Measurements from ENCODE around the gene FOXE3. TPM values are rescaled to one million over a fixed set of nuclear protein-coding genes. Genes with fewer than 3 reads are reported as not detected.

Gene FOXE3
- total and polyA plus RNA-seq, 2 of the 8 experiments (the other 6 are each of a cell fraction or from before 2014, with no cell fraction given) = 0.18 TPM; not detected in 1

DNA sequence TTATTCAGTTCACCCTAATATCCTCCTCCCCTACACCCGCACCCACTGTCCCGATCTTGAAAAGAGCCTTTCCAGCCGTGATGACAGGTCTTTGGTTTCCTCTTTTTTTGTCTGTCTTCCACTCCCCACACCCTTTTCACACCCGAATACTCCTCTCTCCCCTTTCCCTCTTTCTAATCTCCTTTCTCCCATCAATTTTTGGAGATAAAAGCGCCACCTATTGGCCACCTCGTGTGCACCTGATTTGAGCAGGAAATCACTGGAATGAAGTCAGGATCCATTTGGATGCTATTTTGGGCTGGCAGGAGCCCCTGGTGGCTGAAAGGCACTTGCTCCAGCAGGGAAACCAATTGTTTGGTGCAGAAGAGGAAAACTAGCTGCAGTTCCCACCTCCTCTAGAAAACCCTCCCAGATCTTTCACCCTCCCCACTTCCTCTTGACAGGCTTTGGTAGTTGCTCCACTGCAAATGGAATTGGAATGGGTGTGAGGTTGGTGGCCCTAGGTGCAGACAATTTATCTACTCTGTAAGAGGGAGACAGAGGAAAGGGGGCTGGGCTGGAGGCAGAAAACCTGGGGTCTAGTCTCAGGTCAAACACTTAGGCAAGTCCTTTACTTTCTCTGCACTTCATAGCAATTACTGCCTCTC, 8.4 kb downstream of the FOXE3 start (continued):
- TF ChIP-seq, protein P1, sequence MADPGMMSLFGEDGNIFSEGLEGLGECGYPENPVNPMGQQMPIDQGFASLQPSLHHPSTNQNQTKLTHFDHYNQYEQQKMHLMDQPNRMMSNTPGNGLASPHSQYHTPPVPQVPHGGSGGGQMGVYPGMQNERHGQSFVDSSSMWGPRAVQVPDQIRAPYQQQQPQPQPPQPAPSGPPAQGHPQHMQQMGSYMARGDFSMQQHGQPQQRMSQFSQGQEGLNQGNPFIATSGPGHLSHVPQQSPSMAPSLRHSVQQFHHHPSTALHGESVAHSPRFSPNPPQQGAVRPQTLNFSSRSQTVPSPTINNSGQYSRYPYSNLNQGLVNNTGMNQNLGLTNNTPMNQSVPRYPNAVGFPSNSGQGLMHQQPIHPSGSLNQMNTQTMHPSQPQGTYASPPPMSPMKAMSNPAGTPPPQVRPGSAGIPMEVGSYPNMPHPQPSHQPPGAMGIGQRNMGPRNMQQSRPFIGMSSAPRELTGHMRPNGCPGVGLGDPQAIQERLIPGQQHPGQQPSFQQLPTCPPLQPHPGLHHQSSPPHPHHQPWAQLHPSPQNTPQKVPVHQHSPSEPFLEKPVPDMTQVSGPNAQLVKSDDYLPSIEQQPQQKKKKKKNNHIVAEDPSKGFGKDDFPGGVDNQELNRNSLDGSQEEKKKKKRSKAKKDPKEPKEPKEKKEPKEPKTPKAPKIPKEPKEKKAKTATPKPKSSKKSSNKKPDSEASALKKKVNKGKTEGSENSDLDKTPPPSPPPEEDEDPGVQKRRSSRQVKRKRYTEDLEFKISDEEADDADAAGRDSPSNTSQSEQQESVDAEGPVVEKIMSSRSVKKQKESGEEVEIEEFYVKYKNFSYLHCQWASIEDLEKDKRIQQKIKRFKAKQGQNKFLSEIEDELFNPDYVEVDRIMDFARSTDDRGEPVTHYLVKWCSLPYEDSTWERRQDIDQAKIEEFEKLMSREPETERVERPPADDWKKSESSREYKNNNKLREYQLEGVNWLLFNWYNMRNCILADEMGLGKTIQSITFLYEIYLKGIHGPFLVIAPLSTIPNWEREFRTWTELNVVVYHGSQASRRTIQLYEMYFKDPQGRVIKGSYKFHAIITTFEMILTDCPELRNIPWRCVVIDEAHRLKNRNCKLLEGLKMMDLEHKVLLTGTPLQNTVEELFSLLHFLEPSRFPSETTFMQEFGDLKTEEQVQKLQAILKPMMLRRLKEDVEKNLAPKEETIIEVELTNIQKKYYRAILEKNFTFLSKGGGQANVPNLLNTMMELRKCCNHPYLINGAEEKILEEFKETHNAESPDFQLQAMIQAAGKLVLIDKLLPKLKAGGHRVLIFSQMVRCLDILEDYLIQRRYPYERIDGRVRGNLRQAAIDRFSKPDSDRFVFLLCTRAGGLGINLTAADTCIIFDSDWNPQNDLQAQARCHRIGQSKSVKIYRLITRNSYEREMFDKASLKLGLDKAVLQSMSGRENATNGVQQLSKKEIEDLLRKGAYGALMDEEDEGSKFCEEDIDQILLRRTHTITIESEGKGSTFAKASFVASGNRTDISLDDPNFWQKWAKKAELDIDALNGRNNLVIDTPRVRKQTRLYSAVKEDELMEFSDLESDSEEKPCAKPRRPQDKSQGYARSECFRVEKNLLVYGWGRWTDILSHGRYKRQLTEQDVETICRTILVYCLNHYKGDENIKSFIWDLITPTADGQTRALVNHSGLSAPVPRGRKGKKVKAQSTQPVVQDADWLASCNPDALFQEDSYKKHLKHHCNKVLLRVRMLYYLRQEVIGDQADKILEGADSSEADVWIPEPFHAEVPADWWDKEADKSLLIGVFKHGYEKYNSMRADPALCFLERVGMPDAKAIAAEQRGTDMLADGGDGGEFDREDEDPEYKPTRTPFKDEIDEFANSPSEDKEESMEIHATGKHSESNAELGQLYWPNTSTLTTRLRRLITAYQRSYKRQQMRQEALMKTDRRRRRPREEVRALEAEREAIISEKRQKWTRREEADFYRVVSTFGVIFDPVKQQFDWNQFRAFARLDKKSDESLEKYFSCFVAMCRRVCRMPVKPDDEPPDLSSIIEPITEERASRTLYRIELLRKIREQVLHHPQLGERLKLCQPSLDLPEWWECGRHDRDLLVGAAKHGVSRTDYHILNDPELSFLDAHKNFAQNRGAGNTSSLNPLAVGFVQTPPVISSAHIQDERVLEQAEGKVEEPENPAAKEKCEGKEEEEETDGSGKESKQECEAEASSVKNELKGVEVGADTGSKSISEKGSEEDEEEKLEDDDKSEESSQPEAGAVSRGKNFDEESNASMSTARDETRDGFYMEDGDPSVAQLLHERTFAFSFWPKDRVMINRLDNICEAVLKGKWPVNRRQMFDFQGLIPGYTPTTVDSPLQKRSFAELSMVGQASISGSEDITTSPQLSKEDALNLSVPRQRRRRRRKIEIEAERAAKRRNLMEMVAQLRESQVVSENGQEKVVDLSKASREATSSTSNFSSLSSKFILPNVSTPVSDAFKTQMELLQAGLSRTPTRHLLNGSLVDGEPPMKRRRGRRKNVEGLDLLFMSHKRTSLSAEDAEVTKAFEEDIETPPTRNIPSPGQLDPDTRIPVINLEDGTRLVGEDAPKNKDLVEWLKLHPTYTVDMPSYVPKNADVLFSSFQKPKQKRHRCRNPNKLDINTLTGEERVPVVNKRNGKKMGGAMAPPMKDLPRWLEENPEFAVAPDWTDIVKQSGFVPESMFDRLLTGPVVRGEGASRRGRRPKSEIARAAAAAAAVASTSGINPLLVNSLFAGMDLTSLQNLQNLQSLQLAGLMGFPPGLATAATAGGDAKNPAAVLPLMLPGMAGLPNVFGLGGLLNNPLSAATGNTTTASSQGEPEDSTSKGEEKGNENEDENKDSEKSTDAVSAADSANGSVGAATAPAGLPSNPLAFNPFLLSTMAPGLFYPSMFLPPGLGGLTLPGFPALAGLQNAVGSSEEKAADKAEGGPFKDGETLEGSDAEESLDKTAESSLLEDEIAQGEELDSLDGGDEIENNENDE (IDR thresholded peaks at IDR 0.05; ENCODE audit: insufficient replicate concordance, low read length) = no peak
- TF ChIP-seq POLR2AphosphoS5 (IDR thresholded peaks at IDR 0.05; ENCODE audit: low read depth, low read length) (no peak), CTCF (IDR thresholded peaks at IDR 0.05; ENCODE audit: control extremely low read depth in 1 of 3, insufficient read depth in 1 of 3, low read depth in 1 of 3, low read length in 3 of 3) (peak; percentile 72 to 98 (median 95)), ASH2L (IDR thresholded peaks at IDR 0.05; ENCODE audit: low read length) (no peak), GTF2F1 (IDR thresholded peaks at IDR 0.05; ENCODE audit: borderline replicate concordance, low read depth, low read length) (no peak), TEAD4 (IDR thresholded peaks at IDR 0.05; ENCODE audit: low read depth, low read length) (no peak), SP2 (IDR thresholded peaks at IDR 0.05; ENCODE audit: low read length) (no peak), KDM5A (IDR thresholded peaks at IDR 0.05; ENCODE audit: low read length) (no peak)

Measured in H1 (cell line).